ENCODE results near the gene PAPOLG.
"Not testable (repeated sequence)": the region's sequence is repeated elsewhere in the genome, so short reads cannot be mapped to it uniquely, and the experiment has no call there.

The PAPOLG gene

DNA sequence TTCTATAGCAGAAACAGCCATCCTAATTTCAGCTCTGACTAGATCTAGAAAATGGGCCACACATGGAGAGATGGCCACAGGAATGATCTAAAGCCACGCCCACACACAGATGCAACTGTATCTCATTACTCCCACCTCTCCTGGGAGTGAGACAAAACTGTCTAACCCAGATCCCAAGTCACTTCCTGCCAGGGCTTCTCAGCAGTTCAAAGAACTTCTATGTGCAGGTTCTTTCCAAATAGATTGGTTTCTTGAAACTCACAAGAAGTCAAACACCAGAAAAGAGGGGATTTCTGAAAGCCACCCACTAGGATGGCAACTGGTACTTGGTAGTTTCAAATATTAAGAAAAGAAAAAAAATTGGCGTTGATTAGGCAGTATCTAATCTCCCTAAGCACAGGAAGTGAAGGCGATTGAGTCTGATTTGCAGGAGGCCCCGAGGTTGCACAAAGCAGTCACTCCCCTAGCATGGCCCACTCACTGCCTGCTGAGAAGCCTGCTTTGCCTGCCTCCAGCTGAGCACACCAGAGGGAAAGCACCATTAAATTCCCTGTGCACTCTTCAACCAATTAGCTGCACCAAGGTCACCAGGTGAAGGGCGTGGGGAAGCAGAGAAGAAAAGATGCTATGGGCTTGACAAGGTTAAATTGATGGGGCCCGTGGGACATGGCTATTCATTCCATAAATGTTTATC is 51.1 kb downstream of the PAPOLG start:
- Mint-ChIP-seq H3K27me3 (no peaks in the 10 kb centered on the region), H3K27ac (peak overlapping the region; percentile 82), H3K4me3 (peak overlapping the region; percentile 4), H3K36me3 (peaks cover 4% of the 10 kb centered on the region), H3K4me1 (peaks cover 57% of the 10 kb centered on the region), H3K9me3 (peaks cover 4% of the 10 kb centered on the region)
- ATAC-seq: peak; percentile 93

DNA sequence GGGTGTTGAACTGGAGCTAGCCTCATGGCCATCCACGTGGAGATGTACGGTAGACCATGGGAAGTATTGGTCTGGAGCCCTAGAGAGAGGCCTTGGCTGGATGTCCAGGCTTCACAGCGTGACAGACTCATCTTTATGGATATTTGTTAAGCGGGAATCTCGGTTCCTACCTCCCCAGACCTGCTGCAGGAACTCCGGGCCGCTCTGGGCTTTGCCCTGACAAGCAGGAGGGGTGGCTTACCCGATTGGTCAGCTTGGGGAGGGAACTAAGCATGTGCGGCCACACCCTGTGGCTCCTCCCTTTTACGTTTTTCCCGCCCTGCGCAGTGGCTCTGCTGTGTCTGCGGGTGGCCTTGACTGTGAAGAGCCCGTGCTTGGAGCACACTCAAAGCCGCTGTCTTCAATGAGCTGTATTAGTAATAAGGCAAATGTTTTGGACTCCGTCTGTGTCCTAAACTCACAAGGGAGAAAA is 52.3 kb downstream of the PAPOLG start:
- Mint-ChIP-seq H3K9me3 (peaks cover 4% of the 10 kb centered on the region), H3K4me3 (no peak overlapping the region), H3K4me1 (peaks cover 61% of the 10 kb centered on the region), H3K36me3 (peaks cover 4% of the 10 kb centered on the region), H3K27ac (peak overlapping the region; percentile 82), H3K27me3 (no peaks in the 10 kb centered on the region)
- ATAC-seq: no peak

DNA sequence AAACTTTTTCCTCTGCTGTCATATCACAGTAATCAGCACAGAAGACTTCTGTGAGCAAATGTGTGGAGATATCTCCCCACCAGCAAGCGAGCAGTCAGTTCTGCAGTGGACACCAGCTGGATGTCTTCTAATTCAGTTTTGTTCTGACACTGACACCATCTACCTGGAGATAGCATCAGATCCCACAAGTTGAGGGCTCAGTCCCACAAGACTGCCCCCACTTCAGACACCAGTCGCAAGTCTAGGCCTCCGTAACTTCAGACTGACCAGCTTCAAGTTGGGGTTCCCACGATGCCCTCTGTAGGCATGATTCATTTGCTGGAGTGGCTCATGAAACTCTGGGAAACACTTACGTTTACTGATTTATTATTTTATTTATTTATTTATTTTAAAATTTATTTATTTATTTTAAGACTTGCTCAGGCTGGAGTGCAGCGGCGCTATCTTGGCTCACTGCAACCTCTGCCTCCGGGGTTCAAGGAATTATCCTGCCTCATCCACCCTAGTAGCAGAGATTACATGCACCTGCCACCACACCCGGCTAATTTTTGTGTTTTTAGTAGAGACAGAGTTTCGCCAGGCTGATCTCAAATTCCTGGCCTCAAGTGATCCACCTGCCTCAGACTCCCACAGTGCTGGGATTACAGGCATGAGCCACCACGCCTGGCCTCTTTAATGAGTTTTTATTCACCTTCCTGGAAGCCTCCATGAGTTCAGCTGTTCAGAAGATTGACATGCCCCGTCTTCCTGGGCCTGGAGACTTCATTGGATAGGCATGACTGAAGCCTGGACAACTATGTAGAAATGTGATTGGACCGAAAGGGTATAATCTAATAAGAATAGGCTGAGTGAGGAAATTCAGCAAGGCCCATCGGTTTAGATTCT is 55.7 kb downstream of the PAPOLG start:
- Mint-ChIP-seq H3K27me3 (no peaks in the 10 kb centered on the region), H3K4me3 (no peak overlapping the region), H3K9me3 (peaks cover 4% of the 10 kb centered on the region), H3K4me1 (peaks cover 58% of the 10 kb centered on the region), H3K36me3 (peaks cover 4% of the 10 kb centered on the region), H3K27ac (no peak overlapping the region)
- ATAC-seq: no peak

DNA sequence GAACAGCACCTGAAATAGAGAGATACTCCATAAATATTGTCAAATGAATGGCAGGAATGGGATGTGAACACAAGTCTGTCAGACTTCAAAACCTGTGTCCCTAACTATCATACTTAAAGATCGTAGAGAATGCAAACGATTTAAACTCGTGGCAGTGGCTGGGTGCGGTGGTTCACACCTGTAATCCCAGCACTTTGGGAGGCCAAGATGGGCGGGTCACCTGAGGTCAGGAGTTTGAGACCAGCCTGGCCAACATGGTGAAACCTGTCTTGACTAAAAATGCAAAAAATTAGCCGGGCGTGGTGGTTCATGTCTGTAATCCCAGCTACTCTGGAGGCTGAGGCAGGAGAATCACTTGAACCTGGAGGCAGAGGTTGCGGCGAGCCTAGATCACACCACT is 61.1 kb downstream of the PAPOLG start:
- not testable (repeated sequence) for H3K9me3 Mint-ChIP-seq, H3K36me3 Mint-ChIP-seq, H3K27me3 Mint-ChIP-seq, H3K4me3 Mint-ChIP-seq, ATAC-seq
- Mint-ChIP-seq H3K27ac (peak overlapping the region; percentile 54), H3K4me1 (peaks cover 71% of the 10 kb centered on the region)

DNA sequence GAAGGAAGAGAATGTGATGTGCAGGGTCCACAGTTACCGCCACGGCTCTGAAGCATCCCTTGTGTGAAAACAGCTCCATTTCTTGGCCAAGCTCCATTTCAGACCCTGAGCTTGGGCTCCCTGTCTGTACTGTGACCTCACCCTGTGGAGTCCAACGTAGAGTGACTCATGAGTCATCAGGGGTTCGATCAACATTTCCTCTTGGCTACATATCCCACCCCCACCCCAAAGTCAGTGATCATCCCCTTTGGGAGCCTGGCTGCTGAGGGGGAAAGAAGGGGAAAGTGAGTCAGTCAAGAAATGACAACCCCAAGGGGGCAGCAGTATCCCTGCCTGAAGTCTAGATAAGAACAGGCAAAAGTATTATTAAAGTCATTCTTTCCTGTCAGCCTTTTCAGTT is 62.2 kb downstream of the PAPOLG start:
- Mint-ChIP-seq H3K4me3 (peak overlapping the region; percentile 16), H3K36me3 (no peaks in the 10 kb centered on the region), H3K9me3 (no peaks in the 10 kb centered on the region), H3K27ac (peak overlapping the region; percentile 84), H3K27me3 (no peaks in the 10 kb centered on the region), H3K4me1 (peaks cover 75% of the 10 kb centered on the region)
- ATAC-seq: peak; percentile 67

DNA sequence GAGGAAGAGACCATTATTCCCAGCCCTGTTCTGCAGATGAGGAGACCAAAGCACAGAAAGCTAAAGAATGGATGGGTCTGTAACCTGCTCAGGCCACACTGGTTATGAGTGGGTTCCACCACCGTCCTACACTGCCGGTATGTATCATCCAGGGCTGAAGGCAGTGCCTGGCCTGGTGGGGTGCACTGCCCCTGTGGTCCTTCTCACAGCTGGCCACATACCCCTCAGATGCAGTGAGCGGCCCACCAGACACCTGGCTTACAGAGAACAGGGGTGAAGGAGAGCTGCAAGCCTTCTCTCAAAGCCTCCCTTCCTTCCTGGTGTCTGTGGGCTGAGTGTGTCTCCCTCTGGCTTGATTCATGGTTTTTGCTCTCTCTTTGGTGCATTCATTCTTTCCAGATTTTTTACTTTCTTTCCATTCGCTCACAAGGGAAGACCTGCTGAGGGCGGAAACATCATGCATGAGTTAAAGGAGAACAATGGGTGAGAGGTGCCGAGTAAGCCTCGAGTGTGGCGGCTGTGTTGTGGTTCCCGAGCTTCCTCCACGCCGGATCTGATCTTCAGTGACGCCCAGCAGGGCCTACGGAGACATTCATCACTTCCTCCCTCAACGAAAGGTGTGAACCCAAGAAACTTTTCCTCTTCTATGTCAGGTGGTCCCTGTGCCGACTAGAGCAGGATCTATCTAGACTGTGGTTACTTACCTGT is 63.2 kb downstream of the PAPOLG start:
- Mint-ChIP-seq H3K9me3 (no peaks in the 10 kb centered on the region), H3K4me3 (no peak overlapping the region), H3K36me3 (no peaks in the 10 kb centered on the region), H3K4me1 (peaks cover 69% of the 10 kb centered on the region), H3K27ac (peak overlapping the region; percentile 84), H3K27me3 (no peaks in the 10 kb centered on the region)
- ATAC-seq: peak; percentile 20

DNA sequence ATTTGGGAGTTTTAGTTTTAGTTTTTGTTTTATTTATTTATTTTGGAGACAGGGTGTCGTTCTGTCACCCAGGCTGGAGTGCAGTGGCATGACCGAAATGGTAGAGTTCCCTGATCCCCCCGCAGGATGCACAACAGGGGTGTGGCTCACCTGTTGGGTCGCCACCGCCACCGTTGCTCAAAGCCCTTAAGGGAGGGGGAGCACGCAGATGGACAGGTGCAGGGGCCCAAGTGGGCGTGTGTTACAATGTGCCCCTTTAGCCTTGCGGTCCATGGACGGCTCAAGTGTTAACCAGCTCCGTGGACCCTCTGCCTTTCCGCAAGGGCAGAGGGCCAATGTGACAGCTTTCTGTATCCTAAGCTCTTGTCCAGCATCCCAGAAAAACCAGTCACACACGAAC is 63.9 kb downstream of the PAPOLG start:
- H3K4me1 Mint-ChIP-seq: peaks cover 74% of the 10 kb centered on the region
- H3K27ac Mint-ChIP-seq: peak overlapping the region; percentile 84
- no peaks in the 10 kb centered on the region for H3K9me3 Mint-ChIP-seq
- H3K4me3 Mint-ChIP-seq: no peak overlapping the region
- H3K36me3 Mint-ChIP-seq: no peaks in the 10 kb centered on the region
- no peak for ATAC-seq
- H3K27me3 Mint-ChIP-seq: no peaks in the 10 kb centered on the region

DNA sequence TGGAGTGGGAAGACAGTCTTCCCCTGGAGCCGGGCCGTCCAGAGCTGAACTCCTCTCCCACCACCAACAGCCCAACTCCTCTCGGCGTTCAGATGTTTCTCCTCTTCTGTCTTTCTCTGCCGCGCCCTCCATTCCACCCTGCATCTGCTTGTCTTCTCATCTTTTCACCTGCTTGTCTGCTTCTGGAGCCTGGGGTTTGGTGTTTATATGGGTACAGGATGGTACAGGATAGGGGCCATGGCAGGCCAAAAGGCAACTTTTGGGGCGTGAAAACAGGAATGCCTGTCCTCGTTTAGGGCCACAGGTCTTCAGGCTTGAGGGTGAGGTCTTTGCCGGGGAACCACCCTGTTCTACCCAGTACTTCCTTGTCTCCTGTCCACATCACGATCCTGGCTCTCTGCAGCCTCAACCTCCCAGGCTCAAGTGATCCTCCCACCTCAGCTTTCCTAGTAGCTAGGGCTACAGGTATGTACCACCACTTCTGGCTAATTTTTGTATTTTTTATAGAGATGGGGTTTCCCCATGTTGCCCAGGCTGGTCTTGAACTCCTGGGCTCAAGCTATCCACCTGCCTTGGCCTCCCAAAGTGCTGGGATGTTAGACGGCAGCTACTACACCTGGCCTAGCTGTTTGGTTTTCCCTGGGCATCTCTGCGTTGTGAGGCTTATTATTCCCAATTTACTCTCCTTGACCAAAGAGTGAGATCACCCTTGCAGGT is 64.5 kb downstream of the PAPOLG start:
- peak overlapping the region; percentile 84 for H3K27ac Mint-ChIP-seq
- H3K4me3 Mint-ChIP-seq: no peak overlapping the region
- no peaks in the 10 kb centered on the region for H3K9me3 Mint-ChIP-seq
- H3K36me3 Mint-ChIP-seq: no peaks in the 10 kb centered on the region
- H3K4me1 Mint-ChIP-seq: peaks cover 69% of the 10 kb centered on the region
- no peak for ATAC-seq
- no peaks in the 10 kb centered on the region for H3K27me3 Mint-ChIP-seq

DNA sequence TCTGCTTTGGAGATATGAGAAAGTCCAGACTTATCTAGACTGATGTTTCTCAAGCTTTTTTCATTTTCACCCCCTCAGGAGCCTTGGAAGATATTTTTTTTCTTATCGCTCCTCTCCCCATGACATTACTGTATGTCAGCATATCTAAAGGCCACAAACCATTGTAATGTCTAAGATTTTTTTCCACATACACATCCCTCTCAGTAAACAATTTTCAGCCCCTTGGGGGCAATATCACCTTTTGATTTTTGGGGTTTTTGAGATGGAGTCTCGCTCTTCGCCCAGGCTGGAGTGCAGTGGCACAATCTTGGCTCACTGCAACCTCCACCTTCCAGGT is 65.0 kb downstream of the PAPOLG start:
- H3K4me3 Mint-ChIP-seq: no peak overlapping the region
- no peaks in the 10 kb centered on the region for H3K36me3 Mint-ChIP-seq
- no peaks in the 10 kb centered on the region for H3K9me3 Mint-ChIP-seq
- peaks cover 69% of the 10 kb centered on the region for H3K4me1 Mint-ChIP-seq
- peak overlapping the region; percentile 84 for H3K27ac Mint-ChIP-seq
- ATAC-seq: no peak
- H3K27me3 Mint-ChIP-seq: no peaks in the 10 kb centered on the region

DNA sequence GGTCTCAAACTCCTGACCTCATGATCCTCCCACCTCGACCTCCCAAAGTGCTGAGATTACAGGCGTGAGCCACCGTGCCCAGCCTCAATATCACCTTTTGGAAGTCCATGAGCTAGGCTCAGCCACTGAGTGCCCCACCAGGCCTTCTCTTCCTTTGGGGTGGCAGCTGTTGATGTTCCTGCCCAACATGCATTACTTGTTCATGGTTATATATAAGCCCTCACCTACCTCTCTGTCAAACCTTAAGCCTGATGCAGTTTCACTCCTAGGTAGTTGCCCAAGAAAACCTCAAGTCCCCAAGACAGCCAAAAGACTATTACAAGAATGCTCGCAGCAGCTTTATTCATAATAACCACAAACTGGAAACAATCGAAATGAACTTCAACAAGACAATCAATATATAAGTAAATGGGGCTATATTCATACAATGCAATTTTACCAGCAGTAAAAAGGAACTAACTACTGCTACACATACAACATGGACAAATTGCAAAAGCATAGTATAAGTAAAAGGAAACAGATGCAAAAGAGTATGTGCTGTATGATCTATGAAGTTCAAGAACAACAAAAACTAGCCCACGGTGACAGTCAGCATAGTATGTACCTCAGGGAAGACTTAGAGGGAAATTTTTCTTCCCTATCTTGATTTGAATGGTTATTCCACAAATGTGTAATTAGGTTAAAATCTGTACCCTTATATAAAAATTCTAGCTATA is 65.7 kb downstream of the PAPOLG start:
- no peaks in the 10 kb centered on the region for H3K36me3 Mint-ChIP-seq
- no peak overlapping the region for H3K4me3 Mint-ChIP-seq
- H3K27ac Mint-ChIP-seq: peak overlapping the region; percentile 84
- H3K9me3 Mint-ChIP-seq: no peaks in the 10 kb centered on the region
- peaks cover 69% of the 10 kb centered on the region for H3K4me1 Mint-ChIP-seq
- ATAC-seq: peak; percentile 44
- no peaks in the 10 kb centered on the region for H3K27me3 Mint-ChIP-seq

DNA sequence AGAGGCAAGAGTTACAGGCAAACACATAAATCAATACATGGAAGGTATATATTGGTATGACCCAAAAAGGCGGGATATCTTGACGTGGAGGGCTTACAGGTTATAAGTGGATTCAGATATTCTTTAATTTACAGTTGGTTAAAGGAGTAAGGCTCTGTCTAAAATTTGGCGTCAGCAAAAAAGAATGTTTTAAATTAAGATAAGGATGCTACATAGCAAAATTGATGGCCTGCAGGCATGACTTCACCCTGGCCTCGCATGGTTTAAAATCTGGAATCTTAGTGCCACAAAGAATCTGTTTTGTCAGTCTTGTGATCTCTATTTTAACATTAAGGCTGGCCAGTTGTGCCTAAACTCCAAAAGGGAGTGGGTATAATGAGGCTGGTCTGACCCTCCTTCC is 66.9 kb downstream of the PAPOLG start:
- H3K4me1 Mint-ChIP-seq: peaks cover 72% of the 10 kb centered on the region
- H3K27ac Mint-ChIP-seq: peak overlapping the region; percentile 84
- H3K9me3 Mint-ChIP-seq: no peaks in the 10 kb centered on the region
- H3K36me3 Mint-ChIP-seq: no peaks in the 10 kb centered on the region
- ATAC-seq: no peak
- no peaks in the 10 kb centered on the region for H3K27me3 Mint-ChIP-seq
- no peak overlapping the region for H3K4me3 Mint-ChIP-seq

DNA sequence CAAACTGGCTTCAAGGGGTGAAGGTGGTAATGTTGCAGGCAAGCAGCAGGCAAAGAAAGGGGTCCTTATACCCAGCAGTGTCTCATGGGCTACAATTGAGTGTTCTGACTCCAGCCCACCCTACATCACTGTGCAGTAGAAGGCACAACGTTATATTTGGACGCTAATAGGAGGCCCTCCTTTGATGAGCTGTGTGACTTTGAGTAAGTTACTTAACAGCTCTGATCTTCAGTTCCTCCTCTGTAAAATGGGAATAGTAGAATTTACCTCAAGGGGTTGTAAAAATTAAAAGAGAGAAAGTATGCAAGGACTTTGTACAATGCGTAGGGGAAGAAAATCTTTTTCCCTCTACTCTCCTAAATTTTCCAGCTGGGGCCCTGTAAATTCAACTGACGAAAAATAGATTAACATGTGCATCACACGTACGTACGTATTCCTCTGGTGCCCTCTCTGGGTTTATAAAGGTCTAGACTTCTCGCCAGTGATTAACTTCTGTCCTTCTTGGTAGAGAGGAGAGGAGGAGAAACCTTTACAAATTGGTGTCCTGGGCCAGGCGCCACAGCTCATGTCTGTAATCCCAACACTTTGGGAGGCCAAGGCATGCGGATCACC is 67.7 kb downstream of the PAPOLG start:
- Mint-ChIP-seq H3K27me3 (no peaks in the 10 kb centered on the region), H3K36me3 (no peaks in the 10 kb centered on the region), H3K4me1 (peaks cover 65% of the 10 kb centered on the region), H3K4me3 (no peak overlapping the region), H3K27ac (peak overlapping the region; percentile 99), H3K9me3 (no peaks in the 10 kb centered on the region)
- no peak for ATAC-seq

DNA sequence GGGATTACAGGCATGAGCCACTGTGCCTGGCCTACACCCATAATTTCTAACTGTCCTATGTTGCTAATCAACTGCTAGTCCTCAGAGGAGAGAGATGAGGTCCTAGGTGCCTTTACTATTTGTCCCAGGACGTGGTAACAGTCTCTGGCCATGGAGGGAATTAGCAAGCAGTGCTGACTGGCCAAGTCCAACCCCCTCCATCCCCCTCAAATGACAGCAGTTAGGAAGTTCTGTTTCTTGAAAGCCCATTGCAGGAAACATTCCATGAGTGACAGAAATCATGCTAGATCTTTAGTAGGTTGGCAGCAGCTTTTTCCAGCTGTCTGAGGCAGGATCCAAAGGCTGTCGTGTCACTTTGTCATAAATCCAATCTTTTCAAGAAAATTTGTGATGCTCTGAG is 69.6 kb downstream of the PAPOLG start:
- Mint-ChIP-seq H3K27ac (peak overlapping the region; percentile 99), H3K9me3 (peaks cover 2% of the 10 kb centered on the region), H3K27me3 (no peaks in the 10 kb centered on the region), H3K4me1 (peaks cover 61% of the 10 kb centered on the region), H3K4me3 (no peak overlapping the region), H3K36me3 (peaks cover 11% of the 10 kb centered on the region)
- no peak for ATAC-seq

DNA sequence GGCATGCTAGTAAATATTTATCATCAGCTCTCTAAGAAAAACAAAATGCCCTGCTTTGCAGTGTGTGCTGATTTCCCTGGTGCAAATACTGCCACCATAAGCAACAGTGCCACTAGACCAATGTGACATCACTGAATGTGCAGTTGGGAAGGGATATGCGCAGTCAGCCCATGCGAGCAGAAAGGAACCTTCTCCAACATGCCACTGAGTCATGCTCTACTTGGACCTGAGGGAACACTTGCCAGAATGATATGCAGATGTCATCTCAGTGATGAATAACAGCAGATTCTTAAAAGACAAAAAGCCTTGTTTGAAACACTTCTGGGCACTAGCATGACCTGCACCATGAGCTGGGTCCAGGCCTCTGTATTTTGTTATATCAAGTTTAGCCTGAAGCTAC is 70.0 kb downstream of the PAPOLG start:
- Mint-ChIP-seq H3K27ac (peak overlapping the region; percentile 99), H3K36me3 (peaks cover 12% of the 10 kb centered on the region), H3K27me3 (no peaks in the 10 kb centered on the region), H3K4me1 (peaks cover 59% of the 10 kb centered on the region), H3K9me3 (peaks cover 2% of the 10 kb centered on the region), H3K4me3 (no peak overlapping the region)
- no peak for ATAC-seq

Data from stimulated activated memory B cell treated with anti-CD40 and anti-IgM and Interleukin-4, amounts not matched to agents 10 μg/mL and 1 μg/mL and 100 μg/mL, for 72 hours (primary cell).